Naive thymus-derived CD8-positive, alpha-beta T cell (primary cell): Measurements from ENCODE around the gene KCTD14. TPM values are rescaled to one million over a fixed set of nuclear protein-coding genes. Genes with fewer than 3 reads are reported as not detected.
"Not testable (repeated sequence)": the region's sequence is repeated elsewhere in the genome, so short reads cannot be mapped to it uniquely, and the experiment has no call there.

ENCODE experiments used
- ATAC-seq, 2 donors: fragments of 150-1000 bp; cut with Tn5 transposase in 1 of 2; sonication (Bioruptor Pico), chemical (Tn5 transposase) in 1 of 2; 1 replicate in 1 of 2; 2 replicates in 1 of 2; pipeline ENCODE4 v1.10.0; 2021; ENCODE audit warnings: mild to moderate bottlenecking in 2 of 2, moderate library complexity in 2 of 2
- POLR2A ChIA-PET: fragments of 350-600 bp; sonication (Branson Sonifier 250); formaldehyde crosslinking; loops from one replicate; lab custom pipeline; 2021; ENCODE audit warnings: antibody characterized with exemption; lab: Charles Lee
- DNase-seq, 10 donors: peaks; one replicate each; pipeline versions ENCODE4 v3.0.0 to v3.0.0-alpha.2; 2020 to 2022
- H3K27ac Mint-ChIP-seq, 10 donors: one replicate each; pipeline ENCODE4 v1.8.0; 2020 to 2022; ENCODE audit warnings: mild to moderate bottlenecking in 10 of 10, mixed read lengths in 10 of 10, moderate library complexity in 4 of 10, inconsistent platforms in 1 of 10
- H3K27me3 Mint-ChIP-seq, 5 donors: one replicate each; pipeline ENCODE4 v1.8.0; 2021 to 2022; ENCODE audit warnings: mixed read lengths in 5 of 5
- H3K36me3 Mint-ChIP-seq, 3 donors: one replicate each; pipeline ENCODE4 v1.8.0; 2020 to 2022; ENCODE audit warnings: mixed read lengths in 3 of 3, mild to moderate bottlenecking in 2 of 3, inconsistent platforms in 1 of 3
- H3K4me1 Mint-ChIP-seq, 4 donors: one replicate each; pipeline ENCODE4 v1.8.0; 2021 to 2022; ENCODE audit warnings: mixed read lengths in 4 of 4
- H3K4me3 Mint-ChIP-seq, 10 donors: one replicate each; pipeline ENCODE4 v1.8.0; 2020 to 2022; ENCODE audit warnings: mild to moderate bottlenecking in 10 of 10, mixed read lengths in 10 of 10, moderate library complexity in 6 of 10, inconsistent platforms in 1 of 10
- H3K9me3 Mint-ChIP-seq, 9 donors: one replicate each; pipeline ENCODE4 v1.8.0; 2020 to 2022; ENCODE audit warnings: mixed read lengths in 9 of 9, mild to moderate bottlenecking in 3 of 9, inconsistent platforms in 1 of 9, moderate library complexity in 1 of 9
- polyA plus RNA-seq, 3 donors: library from polyadenylated mRNA; unstranded; fragments of 300-500 nt; fragmentation: Illumina TruSeq; gene quantifications; one replicate each; pipeline ENCODE4 v1.2.3, GENCODE V29; 2021
- total RNA-seq, 8 experiments: library from RNA in 2 of 8; stranded (reverse) in 2 of 8; gene quantifications; one replicate each; pipeline ENCODE4 v1.2.3 and lab custom pipeline; 2021 to 2026

The KCTD14 gene
- total and polyA plus RNA-seq, 5 experiments from 2014 or later: 0.13 to 0.36 (median 0.33) TPM; not detected in 2

- Mint-ChIP-seq H3K27ac (peak overlapping the region in 1 of 10 donors; percentile 20), H3K36me3 (peaks cover 0 to 2% (median 0%) of the 10 kb centered on the region in 3 donors), H3K4me1 (no peaks in the 10 kb centered on the region), H3K4me3 (no peak overlapping the region), H3K27me3 (no peaks in the 10 kb centered on the region), H3K9me3 (no peaks in the 10 kb centered on the region)
- ATAC-seq: no peak
- no peak for DNase-seq
- POLR2A ChIA-PET: interaction anchor here (1.0 kb wide), 1 partner anchor 18 kb away, joined by 4 read pairs; the partner anchor contains the start of gene NDUFC2
Observed at GRCh38 chr11:78061088-78061920, 38.2 kb upstream of the KCTD14 start.

DNA sequence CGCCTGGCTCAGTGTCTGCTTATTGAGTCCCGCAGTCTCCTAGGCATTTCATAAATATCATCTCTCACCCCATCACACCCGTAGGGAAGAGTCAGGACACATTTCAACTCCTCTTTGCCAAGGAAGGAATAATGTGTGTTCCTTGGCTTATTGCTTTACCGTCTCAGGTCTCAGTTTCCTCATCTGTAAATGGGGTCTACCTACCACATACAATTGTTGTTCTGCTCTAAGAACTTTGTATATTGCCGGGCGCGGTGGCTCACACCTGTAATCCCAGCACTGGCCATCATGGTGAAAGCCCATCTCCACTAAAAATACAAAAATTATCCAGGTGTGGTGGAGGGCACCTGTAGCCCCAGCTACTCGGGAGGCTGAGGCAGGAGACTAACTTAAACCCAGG, 37.5 kb upstream of the KCTD14 start:
- ATAC-seq (no peak), DNase-seq (no peak)
- POLR2A ChIA-PET: interaction anchor here (1.0 kb wide), 1 partner anchor 19 kb away, joined by 4 read pairs; the partner anchor contains the start of gene NDUFC2
- no peaks in the 10 kb centered on the region for H3K4me1 Mint-ChIP-seq
- no peaks in the 10 kb centered on the region for H3K27me3 Mint-ChIP-seq
- H3K36me3 Mint-ChIP-seq: peaks cover 0 to 2% (median 0%) of the 10 kb centered on the region in 3 donors
- no peak overlapping the region for H3K27ac Mint-ChIP-seq
- no peak overlapping the region for H3K4me3 Mint-ChIP-seq
- H3K9me3 Mint-ChIP-seq: no peaks in the 10 kb centered on the region

DNA sequence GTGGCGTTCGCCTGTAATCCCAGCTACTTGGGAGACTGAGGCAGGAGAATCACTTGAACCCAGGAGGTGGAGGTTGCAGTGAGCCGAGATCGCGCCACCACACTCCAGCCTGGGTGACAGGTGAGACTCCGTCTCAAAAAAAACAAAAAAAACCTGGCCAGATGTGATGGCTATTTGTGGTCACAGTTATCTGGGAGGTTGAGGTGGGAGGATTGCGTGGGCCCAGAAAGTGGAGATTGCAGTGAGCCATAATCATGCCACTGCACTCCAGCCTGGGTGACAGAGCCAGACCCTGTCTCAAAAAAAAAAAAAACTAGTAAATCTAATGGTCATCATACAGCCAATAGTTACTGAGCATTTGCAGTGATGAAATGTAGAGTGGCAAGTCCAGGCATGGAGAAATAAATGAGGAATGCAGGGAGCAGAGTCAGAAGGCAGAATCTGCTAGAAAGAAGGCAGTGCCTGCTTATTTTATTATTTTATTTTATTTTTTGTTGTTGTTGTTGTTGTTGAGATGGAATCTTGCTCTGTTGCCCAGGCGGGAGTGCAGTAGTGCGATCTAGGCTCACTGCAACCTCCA, 36.8 kb upstream of the KCTD14 start:
- POLR2A ChIA-PET, DNase-seq, ATAC-seq, H3K4me1 Mint-ChIP-seq, H3K36me3 Mint-ChIP-seq, H3K27me3 Mint-ChIP-seq, H3K9me3 Mint-ChIP-seq, H3K27ac Mint-ChIP-seq, H3K4me3 Mint-ChIP-seq: not testable (repeated sequence)

DNA sequence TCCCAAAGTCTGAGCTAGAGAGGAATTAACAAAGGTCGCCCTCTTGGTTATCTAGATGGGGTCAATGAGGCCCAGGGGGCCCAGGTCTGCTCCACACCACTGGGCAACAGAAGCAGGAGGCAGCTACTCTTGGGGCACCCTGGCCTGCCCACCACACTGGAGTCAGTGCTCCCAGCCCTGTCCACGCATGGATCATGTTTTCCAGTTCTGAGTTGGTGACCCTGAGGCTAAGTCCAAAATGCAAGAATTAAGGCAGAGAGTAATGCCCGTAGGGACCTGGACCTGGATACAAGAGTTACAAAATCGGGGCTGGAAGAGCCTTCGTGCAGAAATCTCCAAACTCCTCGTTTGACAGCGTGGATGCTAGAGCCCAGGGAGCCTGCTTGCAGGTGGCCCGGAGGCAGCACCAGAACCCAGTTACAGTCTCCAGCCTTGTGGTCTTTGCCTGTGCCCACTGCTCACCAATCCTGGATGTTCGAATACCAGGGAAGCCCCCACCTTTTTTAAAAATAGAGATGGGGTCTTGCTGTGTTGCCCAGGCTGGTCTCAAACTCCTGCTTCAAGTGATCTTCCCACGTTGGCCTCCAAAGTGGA, 34.5 kb upstream of the KCTD14 start:
- H3K27ac Mint-ChIP-seq: no peak overlapping the region
- ATAC-seq: no peak
- no peaks in the 10 kb centered on the region for H3K4me1 Mint-ChIP-seq
- H3K27me3 Mint-ChIP-seq: no peaks in the 10 kb centered on the region
- no peak for DNase-seq
- H3K4me3 Mint-ChIP-seq: no peak overlapping the region
- H3K9me3 Mint-ChIP-seq: no peaks in the 10 kb centered on the region
- POLR2A ChIA-PET: interaction anchor here (0.6 kb wide), 1 partner anchor 12 kb away, joined by 4 read pairs; no protein-coding TSS in a partner anchor
- H3K36me3 Mint-ChIP-seq: peaks cover 0 to 2% (median 0%) of the 10 kb centered on the region in 3 donors

DNA sequence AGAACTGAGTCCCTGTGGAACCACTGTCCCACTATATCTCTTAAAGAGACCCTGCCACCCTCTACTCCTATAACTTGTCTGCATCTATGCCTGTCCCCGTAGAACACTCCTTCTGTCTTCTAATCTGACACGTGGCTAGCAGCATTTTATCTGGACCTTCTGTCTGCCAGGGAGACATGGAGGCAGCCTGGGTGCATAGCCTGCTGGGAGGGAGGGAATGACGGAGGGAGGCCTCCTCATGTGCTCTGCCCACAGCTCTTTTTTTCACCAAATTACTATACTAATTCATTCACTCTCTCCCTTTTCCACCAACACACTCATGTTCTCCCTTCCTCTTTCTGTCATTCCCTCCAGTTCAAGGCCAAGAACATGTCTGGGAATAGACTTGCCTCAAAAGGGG, 33.0 kb upstream of the KCTD14 start:
- Mint-ChIP-seq H3K27me3 (no peaks in the 10 kb centered on the region), H3K36me3 (peaks cover 0 to 2% (median 0%) of the 10 kb centered on the region in 3 donors), H3K27ac (no peak overlapping the region)

GRCh38 chr11:78054971-78055370, 31.9 kb upstream of the KCTD14 start:
- ATAC-seq: no peak
- no peak overlapping the region for H3K4me3 Mint-ChIP-seq
- no peaks in the 10 kb centered on the region for H3K27me3 Mint-ChIP-seq
- POLR2A ChIA-PET: no interaction called here
- peaks cover 0 to 2% (median 0%) of the 10 kb centered on the region in 3 donors for H3K36me3 Mint-ChIP-seq
- H3K4me1 Mint-ChIP-seq: no peaks in the 10 kb centered on the region
- H3K27ac Mint-ChIP-seq: no peak overlapping the region
- no peaks in the 10 kb centered on the region for H3K9me3 Mint-ChIP-seq
- no peak for DNase-seq

More for the DNA sequence above, 33.0 kb upstream of the KCTD14 start:
- H3K9me3 Mint-ChIP-seq: no peaks in the 10 kb centered on the region
- POLR2A ChIA-PET: no interaction called here
- ATAC-seq: no peak
- no peak for DNase-seq
- no peaks in the 10 kb centered on the region for H3K4me1 Mint-ChIP-seq
- H3K4me3 Mint-ChIP-seq: no peak overlapping the region

DNA sequence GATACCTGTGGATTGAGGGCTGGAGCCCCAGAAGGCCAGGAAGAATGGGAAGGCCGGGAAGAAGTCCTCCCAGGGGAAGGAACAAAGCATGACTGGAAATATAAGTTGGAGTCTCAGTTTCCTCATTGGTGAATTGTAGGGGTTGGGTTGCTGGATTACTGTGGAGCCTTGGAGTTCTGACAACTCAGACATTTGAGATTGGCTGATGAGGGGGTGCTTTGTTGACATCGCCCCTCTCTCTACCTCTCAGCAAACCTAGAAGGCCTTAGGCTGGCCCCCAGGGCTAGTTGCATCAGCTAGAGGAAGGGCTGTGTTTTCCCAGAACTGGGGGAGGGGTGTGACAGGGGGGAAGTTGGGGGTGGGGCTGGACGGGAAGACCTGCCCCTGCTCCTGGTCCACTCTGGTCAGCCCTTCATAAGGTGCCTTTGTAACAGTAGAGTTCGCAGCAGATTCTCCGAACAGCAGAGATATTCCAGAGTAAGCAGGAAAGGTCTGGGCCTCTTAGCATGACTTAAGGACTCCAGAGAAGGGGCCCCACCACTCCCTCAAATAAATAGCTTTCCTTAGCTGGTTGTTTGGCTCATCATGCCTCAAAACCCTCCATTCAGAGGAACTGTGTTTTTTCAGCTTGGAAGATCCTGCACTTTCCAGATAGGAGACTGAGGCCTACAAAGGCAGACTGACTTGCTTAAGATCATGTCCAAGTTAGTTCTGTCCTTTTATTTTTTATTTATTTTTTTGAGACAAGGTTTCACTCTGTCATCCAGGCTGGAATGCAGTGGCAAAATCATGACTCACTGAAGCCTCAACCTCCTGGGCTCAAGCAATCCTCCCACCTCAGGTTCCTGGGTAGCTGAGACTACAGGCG, 28.1 kb upstream of the KCTD14 start:
- no peak for ATAC-seq
- Mint-ChIP-seq H3K4me1 (peaks cover 0 to 3% (median 2%) of the 10 kb centered on the region in 4 donors), H3K27ac (peak overlapping the region in 2 of 10 donors; percentile 8 to 28), H3K9me3 (no peaks in the 10 kb centered on the region), H3K27me3 (no peaks in the 10 kb centered on the region), H3K4me3 (no peak overlapping the region), H3K36me3 (no peaks in the 10 kb centered on the region)
- POLR2A ChIA-PET: no interaction called here
- no peak for DNase-seq

DNA sequence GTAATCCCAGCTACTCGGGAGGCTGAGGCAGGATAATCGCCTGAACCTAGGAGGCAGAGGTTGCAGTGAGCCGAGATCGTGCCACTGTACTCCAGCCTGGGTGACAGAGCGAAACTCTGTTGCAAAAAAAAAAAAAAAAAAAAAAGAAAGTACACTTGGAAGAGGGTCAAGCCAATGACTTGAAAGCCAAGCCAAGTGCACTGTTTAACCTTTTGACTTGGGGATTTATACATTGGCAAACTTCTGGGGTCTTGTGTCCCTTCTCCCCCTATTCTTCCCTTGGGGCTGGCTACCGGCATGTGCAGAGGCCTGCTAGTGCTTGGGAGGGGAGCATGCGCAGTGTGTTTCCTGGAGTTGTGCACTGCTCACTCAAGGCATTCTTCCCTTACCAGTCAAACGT, 26.3 kb upstream of the KCTD14 start:
- Mint-ChIP-seq H3K4me1 (peaks cover 5 to 10% (median 8%) of the 10 kb centered on the region in 4 donors), H3K9me3 (no peaks in the 10 kb centered on the region), H3K36me3 (no peaks in the 10 kb centered on the region), H3K27me3 (peaks cover 0 to 2% (median 0%) of the 10 kb centered on the region in 5 donors), H3K4me3 (no peak overlapping the region), H3K27ac (no peak overlapping the region)
- POLR2A ChIA-PET: no interaction called here
- ATAC-seq (no peak), DNase-seq (no peak)

- H3K4me1 Mint-ChIP-seq: peaks cover 5 to 10% (median 8%) of the 10 kb centered on the region in 4 donors
- peaks cover 0 to 2% (median 0%) of the 10 kb centered on the region in 5 donors for H3K27me3 Mint-ChIP-seq
- DNase-seq (no peak), ATAC-seq (no peak)
- POLR2A ChIA-PET: no interaction called here
- peak overlapping the region in 1 of 10 donors; percentile 29 for H3K27ac Mint-ChIP-seq
- H3K9me3 Mint-ChIP-seq: no peaks in the 10 kb centered on the region
- H3K4me3 Mint-ChIP-seq: no peak overlapping the region
- H3K36me3 Mint-ChIP-seq: no peaks in the 10 kb centered on the region
Observed at GRCh38 chr11:78048561-78048960, 25.5 kb upstream of the KCTD14 start.

- Mint-ChIP-seq H3K4me1 (peaks cover 7 to 12% (median 9%) of the 10 kb centered on the region in 4 donors), H3K36me3 (no peaks in the 10 kb centered on the region), H3K4me3 (peak overlapping the region in 5 of 10 donors; percentile 18 to 78 (median 72)), H3K27ac (peak overlapping the region in 1 of 10 donors; percentile 52), H3K27me3 (peaks cover 0 to 3% (median 0%) of the 10 kb centered on the region in 5 donors), H3K9me3 (no peaks in the 10 kb centered on the region)
- DNase-seq (no peak), ATAC-seq (peak in 1 of 2 donors; percentile 6)
- POLR2A ChIA-PET: interaction anchor here (1.0 to 2.4 kb wide), 2 partner anchors 52 to 336 kb away, joined by 4 to 9 read pairs; partner anchors contain the start of gene INTS4
Observed at GRCh38 chr11:78046486-78046854, 23.4 kb upstream of the KCTD14 start.

DNA sequence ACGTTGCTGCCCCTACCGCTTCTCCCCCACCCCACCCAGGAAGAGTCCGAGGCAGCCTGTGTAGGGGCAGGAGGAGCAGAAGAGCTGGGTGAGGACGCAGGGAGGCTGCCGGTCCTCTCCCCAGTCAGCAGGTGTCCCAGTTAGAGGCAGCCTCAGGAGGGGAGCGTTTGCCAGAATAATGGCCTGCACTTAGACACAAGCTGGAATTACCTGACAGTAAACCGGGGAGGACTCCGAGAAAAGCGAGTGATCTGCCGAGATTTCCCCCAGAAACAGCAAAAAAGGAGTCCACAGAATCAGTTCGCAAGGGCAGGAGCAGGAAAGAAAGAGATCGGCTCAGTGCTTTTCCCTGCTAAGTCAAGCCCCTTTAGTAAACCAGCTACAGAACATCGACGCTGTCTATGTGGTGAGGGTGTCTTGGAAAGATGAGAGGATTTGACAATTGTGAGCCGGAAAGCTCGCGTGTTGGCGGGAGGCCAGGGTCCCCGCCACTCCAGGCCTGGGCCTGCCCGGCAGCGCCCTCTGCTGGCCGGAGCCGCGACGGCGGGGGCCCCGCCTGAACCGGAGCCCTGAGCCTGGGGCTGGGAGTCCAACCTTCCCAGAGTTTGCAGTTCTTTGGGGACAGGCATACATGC, 22.9 kb upstream of the KCTD14 start:
- POLR2A ChIA-PET: interaction anchor here (0.7 to 2.4 kb wide), 3 partner anchors 11 to 335 kb away, joined by 4 to 9 read pairs (median 4); partner anchors contain the start of gene INTS4
- H3K4me3 Mint-ChIP-seq: peak overlapping the region; percentile 63 to 84 (median 75)
- H3K9me3 Mint-ChIP-seq: no peaks in the 10 kb centered on the region
- peaks cover 0 to 3% (median 0%) of the 10 kb centered on the region in 5 donors for H3K27me3 Mint-ChIP-seq
- peak overlapping the region in 7 of 10 donors; percentile 36 to 88 (median 52) for H3K27ac Mint-ChIP-seq
- peaks cover 8 to 13% (median 9%) of the 10 kb centered on the region in 4 donors for H3K4me1 Mint-ChIP-seq
- ATAC-seq (peak; percentile 97 to 99), DNase-seq (peak; percentile 63 to 92 (median 82))
- H3K36me3 Mint-ChIP-seq: no peaks in the 10 kb centered on the region
